Measurements from ENCODE around the gene AADACL3. TPM values are rescaled to one million over a fixed set of nuclear protein-coding genes. Genes with fewer than 3 reads are reported as not detected.

Gene AADACL3
- total RNA-seq, 2 experiments from 2014 or later = not detected

- Histone ChIP-seq H3K4me3 (ENCODE audit: low read length) (no peak within 1 kb of the TSS), H3K27me3 (ENCODE audit: control insufficient read depth in 1 of 2, insufficient read depth in 2 of 2, low read length in 2 of 2) (peaks cover 8 to 15% of the 10 kb centered on the region in 2 experiments), H3K27ac (ENCODE audit: low read depth in 1 of 2, low read length in 2 of 2) (no peak within 1 kb of the TSS), H3K36me3 (ENCODE audit: insufficient read depth, low read length) (no peaks in the 10 kb centered on the region), H3K9me3 (ENCODE audit: control insufficient read depth in 1 of 2, insufficient read depth in 1 of 2, low read length in 2 of 2) (no peaks in the 10 kb centered on the region), H3K4me1 (ENCODE audit: insufficient read depth, low read length) (no peaks in the 10 kb centered on the region)
- no peaks in the 10 kb centered on the region for H3K9me3 Mint-ChIP-seq
- ATAC-seq (ENCODE audit: poor library complexity) = no peak
- no peak within 1 kb of the TSS for H3K4me3 Mint-ChIP-seq
- TF ChIP-seq CTCF (IDR thresholded peaks at IDR 0.05) = no peak
- intact Hi-C loops (cut with DNase I, micrococcal nuclease) = no loop called here
- DNase-seq = no peak
- H3K27me3 Mint-ChIP-seq = peaks cover 75% of the 10 kb centered on the region
- no peaks in the 10 kb centered on the region for H3K36me3 Mint-ChIP-seq (ENCODE audit: low read depth)
- CTCF ChIA-PET = no interaction called here
- POLR2A ChIA-PET = no interaction called here
- no peak within 1 kb of the TSS for H3K27ac Mint-ChIP-seq
- H3K4me1 Mint-ChIP-seq (ENCODE audit: low read depth) = no peaks in the 10 kb centered on the region
These were observed 57.5 kb downstream of the AADACL3 start, which contains the start of gene PRAMEF12 for GRCh38 chr1:12773438-12773837. Gene PRAMEF12 (plus strand): TSS chr1:12773738. CDS start chr1:12774868, 1,130 bp downstream.

- ChIA-PET CTCF (no interaction called here), POLR2A (no interaction called here)
- Histone ChIP-seq H3K36me3 (ENCODE audit: insufficient read depth, low read length) (no peaks in the 10 kb centered on the region), H3K27ac (ENCODE audit: low read depth in 1 of 2, low read length in 2 of 2) (no peak overlapping the region), H3K4me3 (ENCODE audit: low read length) (no peak overlapping the region), H3K27me3 (ENCODE audit: control insufficient read depth in 1 of 2, insufficient read depth in 2 of 2, low read length in 2 of 2) (peaks cover 0 to 3% of the 10 kb centered on the region in 2 experiments), H3K4me1 (ENCODE audit: insufficient read depth, low read length) (no peaks in the 10 kb centered on the region), H3K9me3 (ENCODE audit: control insufficient read depth in 1 of 2, insufficient read depth in 1 of 2, low read length in 2 of 2) (no peaks in the 10 kb centered on the region)
- Mint-ChIP-seq H3K27ac (no peak overlapping the region), H3K27me3 (peaks cover 79% of the 10 kb centered on the region), H3K4me1 (ENCODE audit: low read depth) (no peaks in the 10 kb centered on the region), H3K9me3 (no peaks in the 10 kb centered on the region), H3K36me3 (ENCODE audit: low read depth) (no peaks in the 10 kb centered on the region), H3K4me3 (no peak overlapping the region)
- TF ChIP-seq CTCF (IDR thresholded peaks at IDR 0.05) = no peak
- ATAC-seq (ENCODE audit: poor library complexity) = no peak
- no peak for DNase-seq
- intact Hi-C loops (cut with DNase I, micrococcal nuclease) = no loop called here
These were observed 59.0 kb downstream of the AADACL3 start for GRCh38 chr1:12774801-12775345.

- ATAC-seq (ENCODE audit: poor library complexity) (no peak), DNase-seq (no peak)
- intact Hi-C loops (cut with DNase I, micrococcal nuclease) = no loop called here
- Histone ChIP-seq H3K36me3 (ENCODE audit: insufficient read depth, low read length) (no peaks in the 10 kb centered on the region), H3K9me3 (ENCODE audit: control insufficient read depth in 1 of 2, insufficient read depth in 1 of 2, low read length in 2 of 2) (no peaks in the 10 kb centered on the region), H3K4me3 (ENCODE audit: low read length) (no peak overlapping the region), H3K27ac (ENCODE audit: low read depth in 1 of 2, low read length in 2 of 2) (no peak overlapping the region), H3K4me1 (ENCODE audit: insufficient read depth, low read length) (no peaks in the 10 kb centered on the region), H3K27me3 (ENCODE audit: control insufficient read depth in 1 of 2, insufficient read depth in 2 of 2, low read length in 2 of 2) (no peaks in the 10 kb centered on the region)
- CTCF ChIA-PET = no interaction called here
- Mint-ChIP-seq H3K9me3 (no peaks in the 10 kb centered on the region), H3K27ac (no peak overlapping the region), H3K4me1 (ENCODE audit: low read depth) (no peaks in the 10 kb centered on the region), H3K4me3 (no peak overlapping the region), H3K27me3 (peaks cover 77% of the 10 kb centered on the region), H3K36me3 (ENCODE audit: low read depth) (no peaks in the 10 kb centered on the region)
- POLR2A ChIA-PET = no interaction called here
- TF ChIP-seq CTCF (IDR thresholded peaks at IDR 0.05) = no peak
These were observed 59.5 kb downstream of the AADACL3 start for GRCh38 chr1:12775443-12775842.

Measured in CD4-positive, alpha-beta T cell (primary cell).